Measurements from ENCODE around the gene ALDH1A2. TPM values are rescaled to one million over a fixed set of nuclear protein-coding genes. Genes with fewer than 3 reads are reported as not detected.
"Not testable (repeated sequence)": the region's sequence is repeated elsewhere in the genome, so short reads cannot be mapped to it uniquely, and the experiment has no call there.

Gene ALDH1A2
- total RNA-seq, 1 experiment from 2014 or later = 0.98 TPM

- no peak overlapping the region for H3K27ac ChIP-seq (ENCODE audit: low read length)
- in situ Hi-C loops (cut with HindIII; ENCODE audit: low pct_unique_long_range_greater_than_20kb, low sequenced_read_pairs) (no loop called here), intact Hi-C loops (cut with micrococcal nuclease; ENCODE audit: unreplicated experiment) (no loop called here)
- H3K27me3 ChIP-seq (ENCODE audit: control insufficient read depth, insufficient read depth, low read length) = 0 out of 2 replicates have a peak, but pooled peaks cover 2% of the 10 kb centered on the region
- no peaks in the 10 kb centered on the region for H3K36me3 ChIP-seq (ENCODE audit: control insufficient read depth, insufficient read depth, low read length)
- ATAC-seq = no peak
- CTCF ChIA-PET = no interaction called here
- no peak overlapping the region for H3K4me3 ChIP-seq (ENCODE audit: low read depth in 2 of 2, low read length in 2 of 2)
- no TSS peak for BruUV-seq (replicated peaks)
- no peaks in the 10 kb centered on the region for H3K4me1 ChIP-seq (ENCODE audit: control insufficient read depth, insufficient read depth, low read length)
- POLR2A ChIA-PET = no interaction called here
- no peaks in the 10 kb centered on the region for H3K9me3 ChIP-seq (ENCODE audit: control insufficient read depth, insufficient read depth, low read depth, low read length)
- no peak for TF ChIP-seq POLR2AphosphoS5 (IDR thresholded peaks at IDR 0.05; ENCODE audit: low read depth, low read length)
- no peak for TF ChIP-seq REST (IDR thresholded peaks at IDR 0.05; ENCODE audit: insufficient read depth in 1 of 2, low read depth in 2 of 2, low read length in 1 of 2)
- no peak for TF ChIP-seq CTCF (IDR thresholded peaks at IDR 0.05)
- TF ChIP-seq SIN3A (IDR thresholded peaks at IDR 0.05; ENCODE audit: borderline replicate concordance, insufficient read depth, low read depth, low read length) = no peak
- no peak for TF ChIP-seq TCF7L2 (IDR thresholded peaks at IDR 0.05; ENCODE audit: low read depth, low read length)
- no peak for DNase-seq (ENCODE audit: low read depth, low spot score)
Measured at GRCh38 chr15:58114388-58114787, 48.9 kb upstream of the ALDH1A2 start.

- H3K36me3 ChIP-seq (ENCODE audit: control insufficient read depth, insufficient read depth, low read length); H3K9me3 ChIP-seq (ENCODE audit: control insufficient read depth, insufficient read depth, low read depth, low read length); ATAC-seq; in situ Hi-C loops (cut with HindIII; ENCODE audit: low pct_unique_long_range_greater_than_20kb, low sequenced_read_pairs); H3K4me3 ChIP-seq (ENCODE audit: low read depth in 2 of 2, low read length in 2 of 2); H3K27me3 ChIP-seq (ENCODE audit: control insufficient read depth, insufficient read depth, low read length); DNase-seq (ENCODE audit: low read depth, low spot score); H3K4me1 ChIP-seq (ENCODE audit: control insufficient read depth, insufficient read depth, low read length); CTCF ChIA-PET; H3K27ac ChIP-seq (ENCODE audit: low read length); POLR2A ChIA-PET; intact Hi-C loops (cut with micrococcal nuclease; ENCODE audit: unreplicated experiment); BruUV-seq (replicated peaks): not testable (repeated sequence)
Measured at GRCh38 chr15:58113358-58113757, 47.8 kb upstream of the ALDH1A2 start.

- no peaks in the 10 kb centered on the region for H3K9me3 ChIP-seq (ENCODE audit: control insufficient read depth, insufficient read depth, low read depth, low read length)
- H3K27me3 ChIP-seq (ENCODE audit: control insufficient read depth, insufficient read depth, low read length) = no peaks in the 10 kb centered on the region
- no peak overlapping the region for H3K27ac ChIP-seq (ENCODE audit: low read length)
- ATAC-seq = no peak
- intact Hi-C loops (cut with micrococcal nuclease; ENCODE audit: unreplicated experiment) (no loop called here), in situ Hi-C loops (cut with HindIII; ENCODE audit: low pct_unique_long_range_greater_than_20kb, low sequenced_read_pairs) (no loop called here)
- no peak for DNase-seq (ENCODE audit: low read depth, low spot score)
- BruUV-seq (replicated peaks) = no TSS peak
- CTCF ChIA-PET = no interaction called here
- no peaks in the 10 kb centered on the region for H3K4me1 ChIP-seq (ENCODE audit: control insufficient read depth, insufficient read depth, low read length)
- no peaks in the 10 kb centered on the region for H3K36me3 ChIP-seq (ENCODE audit: control insufficient read depth, insufficient read depth, low read length)
- POLR2A ChIA-PET = no interaction called here
- TF ChIP-seq POLR2AphosphoS5 (IDR thresholded peaks at IDR 0.05; ENCODE audit: low read depth, low read length) = no peak
- no peak for TF ChIP-seq SIN3A (IDR thresholded peaks at IDR 0.05; ENCODE audit: borderline replicate concordance, insufficient read depth, low read depth, low read length)
- TF ChIP-seq TCF7L2 (IDR thresholded peaks at IDR 0.05; ENCODE audit: low read depth, low read length) = no peak
- H3K4me3 ChIP-seq (ENCODE audit: low read depth in 2 of 2, low read length in 2 of 2) = no peak overlapping the region
Measured at GRCh38 chr15:58111718-58112104, 46.2 kb upstream of the ALDH1A2 start.

Data from Panc1 (cell line).